GM21619 (cell line): ENCODE results near the gene CNTRL.
"Not testable (repeated sequence)": the region's sequence is repeated elsewhere in the genome, so short reads cannot be mapped to it uniquely, and the experiment has no call there.

ENCODE experiments used
- ATAC-seq: cut with Tn5 transposase; IDR thresholded peaks from one replicate; pipeline ENCODE4 v1.9.1; 2021; ENCODE audit not compliant: unreplicated experiment

Gene CNTRL

DNA sequence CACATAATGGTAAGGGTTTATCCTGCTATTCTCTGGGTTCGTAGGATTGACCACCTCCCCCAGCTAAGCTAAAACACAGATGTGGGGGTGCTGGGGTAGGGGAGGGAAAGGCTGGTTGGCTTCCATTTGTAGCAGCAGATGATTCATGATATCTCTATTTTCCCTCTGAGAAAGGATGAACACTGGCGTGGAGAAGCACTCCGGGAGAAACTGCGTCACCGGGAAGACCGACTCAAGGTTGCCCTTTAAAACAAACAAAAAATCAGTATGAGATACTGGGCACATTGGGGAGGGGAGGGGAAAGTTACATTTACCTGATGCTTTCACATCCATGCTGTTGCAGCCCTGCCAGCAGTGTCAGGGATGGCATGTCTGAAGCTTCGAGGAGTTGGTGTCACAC, 98.7 kb downstream of the CNTRL start:
- ATAC-seq, result no peak

DNA sequence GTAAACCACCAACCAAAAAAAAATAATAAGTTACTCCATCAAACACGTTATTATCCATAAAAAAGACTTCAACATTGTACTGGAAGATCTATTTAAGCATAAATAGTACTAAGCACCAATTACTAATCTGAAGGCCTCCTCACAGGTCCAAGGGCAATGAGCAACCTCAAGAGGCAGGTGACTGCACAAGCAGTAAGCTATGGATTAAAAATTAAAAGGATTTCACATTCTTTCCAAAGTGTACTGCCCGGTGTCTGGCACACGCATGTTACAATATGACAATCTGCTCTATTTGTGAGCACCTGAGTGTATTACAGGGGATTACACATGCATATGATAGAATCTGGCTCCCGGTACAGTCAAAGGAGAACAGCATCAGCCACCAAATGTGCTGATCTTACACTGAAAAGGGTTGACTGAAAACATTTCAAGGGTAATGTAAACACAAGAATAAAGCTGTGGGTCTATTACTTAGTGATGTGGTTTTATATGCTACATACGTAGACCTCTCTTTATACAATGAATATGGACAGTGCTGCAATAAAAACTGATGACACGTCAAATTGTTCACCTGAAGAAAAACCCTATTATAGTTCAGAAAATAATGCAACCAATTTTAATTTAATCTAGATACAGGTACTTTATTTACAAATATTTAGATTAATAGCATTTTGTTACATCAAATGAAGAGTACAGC, 104.1 kb downstream of the CNTRL start:
- no peak for ATAC-seq

DNA sequence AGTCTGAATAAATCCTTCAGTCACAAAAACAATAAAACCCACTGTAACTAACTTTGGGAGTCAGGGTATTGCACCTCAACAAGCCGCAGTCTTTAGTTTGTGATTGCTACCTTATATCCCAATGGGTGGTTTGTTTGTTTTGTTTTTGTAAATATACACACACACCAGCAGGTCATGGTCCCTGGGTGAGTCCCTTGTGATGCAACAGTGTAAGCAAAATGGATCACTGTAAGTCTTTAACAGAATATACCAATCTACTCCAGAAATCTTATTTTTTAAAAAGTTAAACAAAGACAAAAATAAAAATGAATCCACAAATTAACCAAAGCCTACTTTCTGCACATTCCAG, 104.6 kb downstream of the CNTRL start:
- ATAC-seq, result not testable (repeated sequence)

DNA sequence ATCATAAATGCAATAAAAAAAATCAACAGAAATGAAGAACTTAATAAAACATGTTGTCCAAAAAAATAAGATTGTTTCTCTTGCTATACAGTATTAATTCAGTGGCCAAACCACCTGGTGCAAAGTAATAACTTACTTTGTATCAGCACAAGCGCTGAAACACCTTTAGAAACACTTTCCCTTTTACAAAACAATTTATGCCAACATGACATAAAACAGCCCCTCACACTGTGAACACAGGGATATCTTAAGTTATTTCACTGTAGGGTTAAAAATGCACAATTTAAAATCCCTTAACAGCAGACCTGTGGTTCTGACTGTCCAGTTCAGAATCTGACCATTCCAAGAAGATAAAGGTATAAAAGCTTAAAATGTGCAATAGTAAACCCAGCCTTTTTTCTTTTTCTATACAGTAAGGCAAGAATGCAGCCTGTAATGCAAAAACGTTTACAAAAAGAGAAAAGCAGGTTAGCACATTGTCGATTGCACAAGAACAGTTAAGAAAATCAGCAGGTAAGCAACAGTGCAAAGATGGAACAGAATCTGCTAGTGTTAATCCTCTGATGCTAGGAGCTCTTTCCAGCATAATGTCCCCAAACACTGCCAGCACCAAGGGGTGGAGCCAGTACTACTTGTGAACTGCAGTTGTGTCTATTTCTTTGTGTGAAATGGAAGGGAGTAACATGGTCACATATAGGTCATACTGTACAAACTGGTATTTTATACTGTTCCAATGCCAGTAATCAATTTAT, 105.4 kb downstream of the CNTRL start:
- no peak for ATAC-seq

DNA sequence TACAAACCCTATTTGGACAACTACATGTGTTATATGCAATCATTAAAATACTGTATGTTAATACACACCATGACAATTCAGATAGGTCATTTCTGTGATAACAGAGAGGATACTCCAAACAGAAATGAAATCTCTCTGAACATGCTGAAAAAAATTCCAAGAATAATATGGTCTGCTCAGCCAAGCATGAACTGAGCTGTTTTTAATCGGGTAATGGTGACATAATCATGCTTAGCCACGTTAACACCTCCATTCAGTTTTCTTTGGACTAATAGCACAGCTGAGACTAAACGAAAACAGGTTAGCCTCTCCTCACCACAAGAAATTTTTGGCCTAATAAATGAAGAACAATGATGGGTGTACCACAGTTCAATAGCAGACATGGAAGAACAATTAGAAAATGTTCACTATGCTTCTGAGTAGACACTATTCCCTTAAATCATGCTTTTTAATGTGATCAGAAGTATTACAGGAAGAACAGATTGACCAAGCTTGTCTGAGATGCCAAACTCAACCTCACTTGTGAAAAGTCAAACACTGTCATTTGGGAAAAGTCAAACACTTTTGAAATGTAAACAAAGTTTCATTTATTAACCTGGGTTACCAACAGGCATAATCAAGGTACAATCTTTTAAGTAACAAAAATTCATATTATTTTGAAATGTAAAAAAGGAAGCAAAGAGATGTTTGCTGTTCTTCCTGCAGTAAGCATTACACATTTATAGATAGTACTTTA, 107.5 kb downstream of the CNTRL start:
- no peak for ATAC-seq

DNA sequence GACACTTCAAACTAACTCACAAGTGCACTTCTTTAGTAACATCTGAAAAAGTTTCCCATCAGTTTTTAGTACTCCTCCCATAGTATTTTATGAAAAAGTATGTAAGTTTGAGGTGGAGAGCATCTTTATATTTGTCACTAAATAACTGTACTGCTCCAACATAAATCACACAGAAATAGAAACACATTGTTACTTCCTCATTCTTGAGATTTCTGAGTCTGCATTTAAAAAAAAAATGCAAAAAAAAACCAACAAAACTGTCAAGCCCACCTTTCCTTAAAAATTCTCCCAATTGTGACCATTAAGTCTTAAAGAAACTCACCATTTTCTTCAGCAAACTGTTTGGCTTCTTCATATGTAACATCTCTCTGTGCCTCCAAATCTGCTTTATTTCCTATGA, 108.2 kb downstream of the CNTRL start:
- ATAC-seq, result no peak

DNA sequence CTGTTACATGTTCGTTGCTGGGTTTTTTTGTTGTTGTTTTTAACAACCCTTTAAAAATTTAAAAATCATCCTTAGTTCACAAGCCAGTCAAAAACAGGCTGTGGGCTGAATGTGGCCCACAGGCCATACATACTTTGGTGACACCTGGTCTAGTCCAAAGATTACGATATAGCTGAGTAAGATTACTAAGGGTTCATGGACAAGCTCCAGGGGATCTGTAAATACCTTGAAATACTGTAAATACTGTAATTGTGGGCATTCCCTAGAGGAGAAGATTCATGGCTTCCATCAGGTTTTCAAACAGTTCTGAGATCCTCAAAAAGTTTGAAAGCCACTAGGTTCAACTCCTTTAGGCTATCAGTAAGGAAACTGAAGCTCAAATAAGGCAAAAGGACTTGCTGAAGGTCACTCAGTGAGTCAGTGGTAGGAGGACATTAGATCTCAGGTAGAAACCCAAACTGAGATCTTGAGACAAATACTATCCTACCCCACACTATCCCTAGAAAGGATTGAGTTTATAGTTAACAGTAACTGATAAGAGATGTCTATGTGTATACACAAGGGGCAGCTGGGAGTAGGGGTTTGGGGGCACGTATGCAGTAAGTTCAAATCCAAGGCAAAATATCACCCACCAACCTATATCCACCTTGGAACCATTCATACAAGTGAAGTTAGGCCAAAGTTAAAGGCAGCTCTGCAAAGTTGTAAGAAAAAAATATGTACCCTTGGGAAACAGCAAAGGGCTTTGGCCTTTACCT, 109.1 kb downstream of the CNTRL start:
- no peak for ATAC-seq

DNA sequence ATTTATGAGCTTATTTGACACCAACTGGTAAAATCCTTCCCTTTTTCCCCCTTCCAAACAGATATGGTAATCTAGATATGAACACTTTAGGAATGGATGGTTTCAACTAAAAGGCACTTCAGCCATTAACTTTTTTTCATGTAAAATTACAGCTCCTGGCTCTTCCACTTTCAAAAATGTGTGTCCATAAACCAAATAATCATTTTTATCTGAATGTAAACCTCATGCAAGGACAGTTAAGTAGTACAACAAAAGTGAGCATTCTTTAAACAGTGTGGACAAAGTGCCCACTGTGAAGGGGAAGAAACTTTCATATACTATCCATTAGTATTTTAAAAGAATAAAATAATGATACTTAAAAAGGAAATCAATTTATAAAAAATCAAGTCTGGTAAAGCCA, 109.7 kb downstream of the CNTRL start:
- ATAC-seq, result no peak

DNA sequence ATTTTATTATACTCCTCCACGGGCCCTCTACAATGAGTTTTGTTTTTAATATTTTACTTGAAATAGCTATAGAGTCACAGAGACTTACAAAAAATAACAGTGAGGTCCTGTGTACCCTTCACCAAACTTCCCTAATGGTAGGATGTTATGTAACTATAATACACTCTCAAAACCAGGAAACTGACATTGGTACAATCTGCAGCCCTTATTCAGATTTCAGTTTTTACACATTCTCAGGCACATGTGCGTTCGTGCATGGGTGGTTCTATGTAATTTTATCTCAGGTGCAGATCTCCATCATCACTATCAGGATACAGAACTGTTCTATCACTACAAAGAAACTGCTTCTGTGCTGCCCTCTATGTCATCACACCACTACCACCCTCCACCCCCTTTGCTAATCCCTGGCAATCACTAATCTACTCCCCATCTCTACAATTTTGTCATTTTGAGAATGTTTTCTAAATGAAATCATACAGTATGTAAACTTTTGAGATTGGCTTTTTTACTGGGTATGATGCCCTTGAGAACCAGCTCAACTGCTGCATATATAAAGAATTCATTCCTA, 110.5 kb downstream of the CNTRL start:
- ATAC-seq, result no peak

DNA sequence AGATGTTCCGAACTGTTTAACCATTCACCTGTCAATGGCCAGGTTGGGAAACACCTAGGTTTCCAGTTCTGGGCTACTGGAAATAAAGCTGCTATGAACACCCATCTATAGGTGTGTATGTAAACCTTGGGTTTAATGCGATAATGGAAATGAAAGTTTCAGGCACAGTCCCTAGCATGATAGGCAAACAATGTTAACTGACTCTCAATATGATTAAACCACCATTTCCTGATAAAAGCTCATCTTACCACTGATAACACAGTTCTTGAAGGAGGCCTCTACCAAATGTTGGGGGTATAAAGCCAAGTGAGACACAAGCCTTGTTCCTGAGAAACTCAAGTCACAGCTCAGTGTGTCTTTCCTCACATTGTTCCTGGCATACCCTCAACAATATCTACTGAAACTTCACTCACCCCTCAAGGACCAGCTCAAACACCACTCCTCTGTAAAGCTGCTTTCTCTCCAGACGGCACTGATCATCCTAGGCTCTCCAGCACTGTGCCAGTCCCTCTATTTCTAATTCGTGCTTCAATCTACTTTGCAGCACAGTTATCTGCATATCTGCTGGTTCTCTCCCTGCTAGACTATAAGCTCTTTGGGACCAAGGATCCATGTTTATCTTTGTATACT, 111.1 kb downstream of the CNTRL start:
- no peak for ATAC-seq

DNA sequence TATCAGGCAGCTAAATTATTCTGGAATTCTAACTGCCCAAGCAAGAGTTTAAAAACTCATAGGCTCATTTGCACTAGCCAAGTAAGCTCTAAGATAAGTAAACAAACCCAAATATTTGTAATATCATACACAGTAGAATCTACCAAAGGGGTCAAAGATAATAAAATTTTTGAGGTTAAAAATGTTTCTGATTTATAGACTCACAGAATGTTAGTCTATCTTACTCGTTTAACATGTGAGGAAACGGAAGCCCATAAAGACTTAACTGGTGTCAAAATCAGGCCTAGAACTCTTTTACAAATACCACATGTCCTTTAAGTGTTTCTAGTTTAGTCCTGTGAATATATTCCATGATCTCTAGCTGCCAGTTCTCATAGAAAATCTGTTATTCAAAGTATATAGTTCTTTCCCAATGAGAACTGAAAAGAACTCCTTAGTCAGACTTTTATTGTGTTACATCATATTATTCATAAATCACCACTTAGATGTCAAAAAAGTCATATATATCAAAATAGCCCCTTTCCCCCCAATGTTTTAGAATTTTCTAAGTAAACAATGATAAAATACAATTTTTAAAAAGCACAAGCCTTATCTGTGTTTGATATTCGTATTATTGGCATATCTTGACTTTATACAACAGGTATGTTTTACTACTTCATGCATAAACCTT, 113.0 kb downstream of the CNTRL start:
- no peak for ATAC-seq

DNA sequence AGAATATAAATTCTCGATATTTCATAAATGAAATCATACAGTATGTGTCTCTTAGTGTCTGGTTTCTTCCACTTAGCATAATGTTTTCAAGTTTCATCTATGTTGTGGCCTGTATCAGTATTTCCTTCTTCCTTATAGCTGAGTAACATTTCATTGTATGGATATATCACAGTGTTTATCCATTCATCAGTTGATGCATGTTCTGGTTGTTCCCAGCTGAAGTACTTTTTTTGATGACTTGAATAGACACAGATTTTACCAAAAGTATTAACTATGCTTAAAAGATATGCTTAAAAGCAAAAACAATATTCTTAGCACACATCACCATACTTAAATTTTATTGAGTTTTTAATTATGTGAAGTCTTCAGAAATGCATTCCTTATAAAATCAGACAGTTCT, 114.3 kb downstream of the CNTRL start:
- ATAC-seq, result no peak

DNA sequence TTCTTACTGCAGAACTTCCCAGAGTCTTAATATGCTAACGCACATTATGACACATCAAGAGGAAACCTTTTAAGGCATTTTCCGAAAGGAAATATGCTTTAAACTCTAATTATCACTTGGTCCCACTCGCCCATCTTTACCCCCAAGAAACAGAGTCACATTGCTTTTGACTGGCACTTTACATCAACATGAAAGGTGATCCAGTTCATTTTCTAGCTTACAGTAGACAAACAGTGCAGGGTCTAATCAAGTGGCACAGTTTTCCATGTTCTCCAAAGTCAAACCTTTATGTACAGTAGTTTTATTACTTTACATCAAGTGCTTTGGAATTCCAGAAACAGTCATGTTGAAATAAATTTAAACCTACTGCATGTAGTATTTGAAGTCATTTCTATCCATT, 114.9 kb downstream of the CNTRL start:
- ATAC-seq, result no peak

DNA sequence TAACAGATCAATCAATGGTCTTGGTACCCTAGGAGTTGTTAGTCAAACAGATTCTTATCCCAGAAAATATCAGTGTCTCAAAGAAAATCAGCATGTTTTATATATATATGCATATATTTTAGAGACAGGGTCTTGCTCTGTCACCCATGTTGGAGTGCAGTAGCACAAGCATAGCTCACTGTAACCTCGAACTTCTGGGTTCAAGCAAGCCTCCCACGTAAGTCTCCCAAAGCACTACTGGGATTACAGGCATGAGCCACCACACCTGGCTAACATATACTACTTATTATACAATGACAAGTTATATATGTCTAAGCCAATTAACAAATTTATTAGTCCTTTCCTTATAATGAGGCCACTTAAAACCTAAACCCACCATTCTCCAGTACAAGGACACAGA, 116.5 kb downstream of the CNTRL start:
- ATAC-seq, result no peak

DNA sequence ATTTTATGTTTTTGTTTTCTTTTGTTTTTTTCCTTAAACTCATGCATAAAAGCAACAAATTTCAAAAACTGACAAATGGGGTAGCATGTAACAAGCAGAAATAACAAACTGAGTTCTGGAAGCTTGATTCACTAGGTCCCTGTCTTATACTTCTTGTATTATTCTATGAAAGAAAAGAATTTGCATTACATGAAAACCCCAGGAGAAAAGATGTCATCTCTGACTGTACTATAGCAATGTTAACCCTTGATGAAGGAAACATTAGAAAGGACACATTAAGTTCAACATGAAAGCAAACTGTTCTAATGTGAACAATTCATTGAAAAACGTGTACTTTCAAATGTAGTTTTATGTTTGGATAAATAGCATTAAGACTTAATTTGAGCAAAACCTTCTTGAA, 117.8 kb downstream of the CNTRL start:
- no peak for ATAC-seq

DNA sequence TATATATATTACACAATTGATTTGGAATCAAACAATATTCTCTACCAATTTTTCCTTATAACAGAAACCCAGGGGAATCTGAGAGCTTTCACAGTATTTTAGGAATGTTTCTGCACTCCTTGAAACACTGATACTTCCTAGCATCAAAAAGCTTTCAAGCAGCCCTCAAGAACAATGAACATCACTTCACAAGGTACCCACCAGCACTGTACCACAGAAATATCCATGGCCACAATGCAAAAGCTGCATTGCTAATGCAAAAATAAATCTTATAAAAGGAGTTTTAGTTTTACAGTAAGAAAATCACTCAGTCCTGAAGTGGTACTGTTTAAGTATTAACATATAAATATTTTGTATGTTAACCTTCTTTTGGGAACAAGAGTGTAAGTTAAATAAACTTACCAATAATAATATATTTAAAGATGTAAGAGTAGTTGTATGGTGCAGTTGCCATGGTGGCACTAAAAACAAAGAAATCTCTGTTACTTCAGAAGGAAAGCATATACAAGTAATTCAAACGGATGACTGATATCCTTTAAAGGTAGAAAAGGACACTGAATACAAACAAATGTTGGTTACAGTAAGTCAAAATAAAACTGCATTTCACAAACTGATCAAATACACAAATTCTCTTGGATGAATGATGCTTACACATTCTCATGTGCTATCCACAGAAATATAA, 118.3 kb downstream of the CNTRL start:
- no peak for ATAC-seq

DNA sequence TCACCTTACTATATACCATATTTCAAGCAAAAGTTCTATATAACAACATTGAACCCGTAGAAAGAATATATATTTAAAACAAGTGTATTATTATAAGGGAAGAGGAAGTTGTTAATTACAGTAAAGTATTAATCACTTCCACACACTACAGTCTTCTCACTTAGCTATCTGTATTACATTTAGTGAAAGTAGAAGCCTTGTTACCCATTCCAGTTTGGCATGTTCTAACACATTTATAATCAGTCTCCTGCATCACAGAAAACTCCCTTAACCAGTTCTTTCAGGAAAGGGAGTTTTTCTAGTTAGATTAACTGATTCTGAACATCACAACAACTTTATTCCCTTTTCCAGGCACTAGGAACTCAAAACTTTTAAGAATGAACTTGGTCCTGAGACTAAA, 120.0 kb downstream of the CNTRL start:
- ATAC-seq, result no peak

DNA sequence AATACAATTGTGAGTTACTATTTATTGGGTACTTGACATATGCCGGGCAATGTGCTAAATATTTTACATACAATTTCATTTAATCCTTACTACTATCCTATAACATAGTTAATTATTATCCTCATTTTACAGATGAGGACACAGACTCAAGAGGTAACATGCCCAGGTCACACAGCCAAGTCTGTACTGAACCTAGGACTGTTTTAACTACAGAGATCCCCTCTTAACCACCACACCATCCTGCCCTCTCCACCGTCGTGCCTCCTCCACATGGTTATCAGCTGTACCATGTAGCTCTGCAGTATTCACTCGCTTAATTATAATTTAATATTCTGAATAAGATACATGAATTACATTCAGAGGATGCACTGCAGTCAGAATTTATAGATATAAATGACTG, 121.6 kb downstream of the CNTRL start:
- ATAC-seq, result peak; percentile 38

DNA sequence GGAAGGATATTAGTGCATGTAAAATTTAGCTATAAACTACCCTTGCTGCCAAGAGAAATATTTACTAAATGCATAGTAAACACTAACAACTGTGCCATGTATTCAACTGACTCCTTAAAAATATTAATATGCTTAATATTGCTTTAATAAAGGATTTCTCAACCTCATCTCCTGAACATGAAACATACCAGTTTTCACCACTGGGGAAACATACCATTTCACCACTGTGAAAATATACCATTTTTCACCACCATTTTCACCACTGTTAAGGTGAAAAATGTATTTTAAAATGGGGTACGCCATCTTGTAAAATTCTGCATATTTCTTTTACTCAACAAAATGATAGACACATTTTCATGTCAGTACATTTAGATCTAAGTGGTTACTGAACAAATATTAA, 122.4 kb downstream of the CNTRL start:
- no peak for ATAC-seq
